SU-DHL-6 (cell line): ENCODE results near the gene TMEM237.

Experiments
- EZH2phosphoT487 ChIP-seq: fragments of 200-600 bp; sonication (generic), shearing (Covaris generic); conservative IDR thresholded peaks from 2 replicates; pipeline ENCODE4 v1.6.1; 2018; ENCODE audit warnings: mild to moderate bottlenecking, antibody characterized with exemption, low read length, moderate library complexity, mixed read lengths
- TF ChIP-seq, protein P1 (sequence below): fragments of 200-600 bp; sonication (generic); IDR thresholded peaks from one replicate; pipeline ENCODE4 v1.5.1; 2017; ENCODE audit warnings: antibody characterized with exemption, mild to moderate bottlenecking, low read length, moderate library complexity; ENCODE audit not compliant: insufficient read depth, poor library complexity, severe bottlenecking

DNA sequence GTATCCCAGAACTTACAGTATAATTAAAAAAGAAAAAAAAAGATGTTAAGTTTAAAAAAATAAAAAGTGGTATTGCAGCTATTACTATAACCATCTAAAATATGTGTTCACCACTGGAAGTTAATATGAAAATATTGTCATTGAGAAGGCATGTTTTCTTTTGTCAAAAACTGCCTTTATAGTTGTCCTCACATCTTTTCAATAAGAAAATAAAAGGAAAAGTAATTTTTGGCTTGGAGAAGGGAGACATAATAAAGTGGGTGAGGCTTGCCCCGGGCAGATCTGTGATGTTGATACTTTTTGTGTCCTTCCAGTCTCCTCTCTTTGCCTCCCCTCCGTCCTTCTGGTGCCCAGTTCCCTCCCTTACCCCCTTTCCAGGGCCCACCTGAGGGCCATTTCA is 30.2 kb upstream of the TMEM237 start:
- TF ChIP-seq, protein P1, sequence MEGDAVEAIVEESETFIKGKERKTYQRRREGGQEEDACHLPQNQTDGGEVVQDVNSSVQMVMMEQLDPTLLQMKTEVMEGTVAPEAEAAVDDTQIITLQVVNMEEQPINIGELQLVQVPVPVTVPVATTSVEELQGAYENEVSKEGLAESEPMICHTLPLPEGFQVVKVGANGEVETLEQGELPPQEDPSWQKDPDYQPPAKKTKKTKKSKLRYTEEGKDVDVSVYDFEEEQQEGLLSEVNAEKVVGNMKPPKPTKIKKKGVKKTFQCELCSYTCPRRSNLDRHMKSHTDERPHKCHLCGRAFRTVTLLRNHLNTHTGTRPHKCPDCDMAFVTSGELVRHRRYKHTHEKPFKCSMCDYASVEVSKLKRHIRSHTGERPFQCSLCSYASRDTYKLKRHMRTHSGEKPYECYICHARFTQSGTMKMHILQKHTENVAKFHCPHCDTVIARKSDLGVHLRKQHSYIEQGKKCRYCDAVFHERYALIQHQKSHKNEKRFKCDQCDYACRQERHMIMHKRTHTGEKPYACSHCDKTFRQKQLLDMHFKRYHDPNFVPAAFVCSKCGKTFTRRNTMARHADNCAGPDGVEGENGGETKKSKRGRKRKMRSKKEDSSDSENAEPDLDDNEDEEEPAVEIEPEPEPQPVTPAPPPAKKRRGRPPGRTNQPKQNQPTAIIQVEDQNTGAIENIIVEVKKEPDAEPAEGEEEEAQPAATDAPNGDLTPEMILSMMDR: no peak
- no peak for TF ChIP-seq EZH2phosphoT487
